GM23338 (cell line): ENCODE results near the gene MYO3B. TPM values are rescaled to one million over a fixed set of nuclear protein-coding genes. Genes with fewer than 3 reads are reported as not detected.

ENCODE experiments used
- ATAC-seq: fragments of 200-7000 bp; cut with Tn5 transposase; 3 replicates; pipeline ENCODE4 v1.9.1; 2020
- DNase-seq: peaks from one replicate; pipeline ENCODE4 v3.0.0-alpha.2; 2015; ENCODE audit warnings: low spot score
- H2AFZ ChIP-seq: fragments of 200-600 bp; sonication (generic); 2 replicates; pipeline ENCODE4 v1.8.0; 2016; ENCODE audit warnings: antibody characterized with exemption, mild to moderate bottlenecking, moderate library complexity
- H3F3A ChIP-seq: fragments of 200-600 bp; sonication (generic); replicated peaks from 2 replicates; pipeline ENCODE4 v1.8.0; 2017; ENCODE audit warnings: antibody characterized with exemption, mixed run types, low read depth
- H3K27ac ChIP-seq: fragments of 200-600 bp; sonication (generic); 2 replicates; pipeline ENCODE4 v1.6.1; 2016; ENCODE audit warnings: low read depth
- H3K27me3 ChIP-seq: fragments of 200-600 bp; sonication (generic); 2 replicates; pipeline ENCODE4 v1.8.0; 2016; ENCODE audit warnings: mild to moderate bottlenecking, mixed run types, moderate library complexity; ENCODE audit not compliant: insufficient read depth
- H3K36me3 ChIP-seq: fragments of 200-600 bp; sonication (generic); 2 replicates; pipeline ENCODE4 v1.8.0; 2016; ENCODE audit warnings: mild to moderate bottlenecking; ENCODE audit not compliant: insufficient read depth
- H3K4me1 ChIP-seq: fragments of 200-600 bp; sonication (generic); 2 replicates; pipeline ENCODE4 v1.8.0; 2016; ENCODE audit warnings: mild to moderate bottlenecking, moderate library complexity; ENCODE audit not compliant: insufficient read depth
- H3K4me2 ChIP-seq: fragments of 200-600 bp; sonication (generic); 2 replicates; pipeline ENCODE4 v1.7.1; 2017; ENCODE audit warnings: mixed run types
- H3K4me3 ChIP-seq: fragments of 200-600 bp; sonication (generic); 2 replicates; pipeline ENCODE4 v1.6.1; 2016; ENCODE audit warnings: mixed run types
- H3K79me2 ChIP-seq: fragments of 200-600 bp; sonication (generic); replicated peaks from 2 replicates; pipeline ENCODE4 v1.8.0; 2017; ENCODE audit warnings: mild to moderate bottlenecking; ENCODE audit not compliant: insufficient read depth
- H3K9me2 ChIP-seq: fragments of 200-600 bp; sonication (generic); 2 replicates; pipeline ENCODE4 v1.8.0; 2017; ENCODE audit not compliant: insufficient read depth
- H4K20me1 ChIP-seq: fragments of 200-600 bp; sonication (generic); replicated peaks from 2 replicates; pipeline ENCODE4 v1.8.0; 2017; ENCODE audit warnings: mild to moderate bottlenecking; ENCODE audit not compliant: insufficient read depth
- H3K27ac Mint-ChIP-seq: 2 replicates; pipeline ENCODE4 v1.8.0; 2020; ENCODE audit warnings: inconsistent platforms, mild to moderate bottlenecking, moderate library complexity, mixed read lengths
- H3K27me3 Mint-ChIP-seq: 3 replicates; pipeline ENCODE4 v1.8.0; 2022; ENCODE audit warnings: low read depth, mild to moderate bottlenecking, moderate library complexity, mixed read lengths, inconsistent platforms; ENCODE audit not compliant: insufficient read depth, poor library complexity
- H3K36me3 Mint-ChIP-seq: 3 replicates; pipeline ENCODE4 v1.8.0; 2021; ENCODE audit warnings: low read depth, mild to moderate bottlenecking, inconsistent platforms, moderate library complexity, mixed read lengths
- H3K4me1 Mint-ChIP-seq: 3 replicates; pipeline ENCODE4 v1.8.0; 2020; ENCODE audit warnings: mild to moderate bottlenecking, inconsistent platforms, mixed read lengths
- H3K4me3 Mint-ChIP-seq: 3 replicates; pipeline ENCODE4 v1.8.0; 2021; ENCODE audit warnings: moderate library complexity, mild to moderate bottlenecking, inconsistent platforms, mixed read lengths
- H3K9me3 Mint-ChIP-seq: 3 replicates; pipeline ENCODE4 v1.8.0; 2020; ENCODE audit warnings: moderate library complexity, mild to moderate bottlenecking, inconsistent platforms, mixed read lengths
- EZH2 ChIP-seq: fragments of 200-600 bp; sonication (generic); IDR thresholded peaks from one replicate; pipeline ENCODE4 v1.8.0; 2017; ENCODE audit warnings: antibody characterized with exemption, mild to moderate bottlenecking, low read depth; ENCODE audit not compliant: unreplicated experiment
- NANOG ChIP-seq: IDR thresholded peaks from 2 replicates; pipeline ENCODE4 v1.6.1; 2016; ENCODE audit warnings: antibody characterized with exemption, borderline replicate concordance
- POLR2AphosphoS5 ChIP-seq: IDR thresholded peaks from 2 replicates; pipeline ENCODE4 v1.6.1; 2016; ENCODE audit warnings: antibody characterized with exemption, low read depth
- STAT1 ChIP-seq: IDR thresholded peaks from one replicate; pipeline ENCODE4 v1.6.1; 2016; ENCODE audit warnings: antibody characterized with exemption; ENCODE audit not compliant: unreplicated experiment
- ZNF114 ChIP-seq: fragments of 250-450 bp; sonication (Bioruptor Pico); IDR thresholded peaks from 2 replicates; pipeline ENCODE4 v1.5.0; 2020; ENCODE audit warnings: mild to moderate bottlenecking, moderate library complexity
- ZNF331 ChIP-seq: fragments of 250-450 bp; sonication (Bioruptor Pico); IDR thresholded peaks from 2 replicates; pipeline ENCODE4 v1.5.0; 2020; ENCODE audit warnings: low read depth, mild to moderate bottlenecking, moderate library complexity
- polyA plus RNA-seq: library from polyadenylated mRNA; unstranded; fragments of >200 nt; fragmentation: Nextera tagmentation; extraction: Ambion mirVana; gene quantifications from 2 replicates; pipeline ENCODE4 v1.2.1, GENCODE V29; 2016
- total RNA-seq: library from RNA; depleted of rRNA; stranded (reverse); fragments of >200 nt; shearing (Covaris generic); gene quantifications from 2 replicates; pipeline ENCODE4 v1.2.3, GENCODE V29; 2014
- TF ChIP-seq, protein P1 (sequence below): fragments of 250-450 bp; sonication (Bioruptor Pico); IDR thresholded peaks from 2 replicates; pipeline ENCODE4 v1.5.0; 2020; ENCODE audit warnings: mild to moderate bottlenecking, moderate library complexity
- TF ChIP-seq, protein P2 (sequence below), 2 experiments: fragments of 200-600 bp in 1 of 2; sonication (generic) in 1 of 2; conservative IDR thresholded peaks; 2 replicates each; pipeline versions ENCODE4 v1.5.1 to v1.6.1; 2016 to 2017; ENCODE audit warnings: antibody characterized with exemption in 2 of 2, low read depth in 2 of 2, mild to moderate bottlenecking in 2 of 2, moderate library complexity in 1 of 2

MYO3B gene
- total and polyA plus RNA-seq, 2 experiments from 2014 or later: 0.42 TPM; not detected in 1

DNA sequence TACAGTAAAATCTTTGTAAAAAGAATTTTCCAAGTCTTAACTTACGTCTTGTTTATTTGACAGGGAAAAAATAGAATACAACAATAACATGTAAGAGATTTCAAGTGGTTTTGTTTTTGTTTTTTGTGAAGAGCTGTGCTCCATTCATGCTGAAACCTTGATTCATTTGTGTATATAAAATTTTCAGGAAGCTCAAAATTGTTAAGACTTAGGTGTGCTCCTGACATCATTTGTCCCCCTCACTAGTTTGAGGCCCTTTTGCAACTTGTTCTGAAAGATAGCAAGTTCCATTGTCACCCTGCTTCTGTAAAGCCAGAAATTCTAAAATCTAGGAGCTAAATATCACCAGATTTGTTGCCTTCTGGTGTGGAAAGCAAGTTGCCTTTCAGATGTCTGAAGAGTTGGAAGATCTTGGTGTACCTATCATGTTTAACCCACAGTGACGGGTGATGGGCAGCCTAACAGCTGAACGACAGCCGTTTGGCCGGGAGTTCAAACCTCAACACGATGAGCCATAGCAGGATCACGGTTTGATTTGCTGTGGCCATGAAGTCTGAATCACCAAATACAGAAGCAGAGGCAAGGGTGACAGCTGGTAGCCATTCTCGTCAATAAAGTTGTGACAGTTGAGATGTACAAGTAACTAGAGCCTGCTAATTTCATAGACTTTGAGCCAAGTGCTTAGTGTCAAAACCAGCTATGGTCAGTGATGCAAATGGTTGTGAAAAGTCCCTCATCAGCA lies 331.7 kb downstream of the MYO3B start (continued):
- TF ChIP-seq, protein P1, sequence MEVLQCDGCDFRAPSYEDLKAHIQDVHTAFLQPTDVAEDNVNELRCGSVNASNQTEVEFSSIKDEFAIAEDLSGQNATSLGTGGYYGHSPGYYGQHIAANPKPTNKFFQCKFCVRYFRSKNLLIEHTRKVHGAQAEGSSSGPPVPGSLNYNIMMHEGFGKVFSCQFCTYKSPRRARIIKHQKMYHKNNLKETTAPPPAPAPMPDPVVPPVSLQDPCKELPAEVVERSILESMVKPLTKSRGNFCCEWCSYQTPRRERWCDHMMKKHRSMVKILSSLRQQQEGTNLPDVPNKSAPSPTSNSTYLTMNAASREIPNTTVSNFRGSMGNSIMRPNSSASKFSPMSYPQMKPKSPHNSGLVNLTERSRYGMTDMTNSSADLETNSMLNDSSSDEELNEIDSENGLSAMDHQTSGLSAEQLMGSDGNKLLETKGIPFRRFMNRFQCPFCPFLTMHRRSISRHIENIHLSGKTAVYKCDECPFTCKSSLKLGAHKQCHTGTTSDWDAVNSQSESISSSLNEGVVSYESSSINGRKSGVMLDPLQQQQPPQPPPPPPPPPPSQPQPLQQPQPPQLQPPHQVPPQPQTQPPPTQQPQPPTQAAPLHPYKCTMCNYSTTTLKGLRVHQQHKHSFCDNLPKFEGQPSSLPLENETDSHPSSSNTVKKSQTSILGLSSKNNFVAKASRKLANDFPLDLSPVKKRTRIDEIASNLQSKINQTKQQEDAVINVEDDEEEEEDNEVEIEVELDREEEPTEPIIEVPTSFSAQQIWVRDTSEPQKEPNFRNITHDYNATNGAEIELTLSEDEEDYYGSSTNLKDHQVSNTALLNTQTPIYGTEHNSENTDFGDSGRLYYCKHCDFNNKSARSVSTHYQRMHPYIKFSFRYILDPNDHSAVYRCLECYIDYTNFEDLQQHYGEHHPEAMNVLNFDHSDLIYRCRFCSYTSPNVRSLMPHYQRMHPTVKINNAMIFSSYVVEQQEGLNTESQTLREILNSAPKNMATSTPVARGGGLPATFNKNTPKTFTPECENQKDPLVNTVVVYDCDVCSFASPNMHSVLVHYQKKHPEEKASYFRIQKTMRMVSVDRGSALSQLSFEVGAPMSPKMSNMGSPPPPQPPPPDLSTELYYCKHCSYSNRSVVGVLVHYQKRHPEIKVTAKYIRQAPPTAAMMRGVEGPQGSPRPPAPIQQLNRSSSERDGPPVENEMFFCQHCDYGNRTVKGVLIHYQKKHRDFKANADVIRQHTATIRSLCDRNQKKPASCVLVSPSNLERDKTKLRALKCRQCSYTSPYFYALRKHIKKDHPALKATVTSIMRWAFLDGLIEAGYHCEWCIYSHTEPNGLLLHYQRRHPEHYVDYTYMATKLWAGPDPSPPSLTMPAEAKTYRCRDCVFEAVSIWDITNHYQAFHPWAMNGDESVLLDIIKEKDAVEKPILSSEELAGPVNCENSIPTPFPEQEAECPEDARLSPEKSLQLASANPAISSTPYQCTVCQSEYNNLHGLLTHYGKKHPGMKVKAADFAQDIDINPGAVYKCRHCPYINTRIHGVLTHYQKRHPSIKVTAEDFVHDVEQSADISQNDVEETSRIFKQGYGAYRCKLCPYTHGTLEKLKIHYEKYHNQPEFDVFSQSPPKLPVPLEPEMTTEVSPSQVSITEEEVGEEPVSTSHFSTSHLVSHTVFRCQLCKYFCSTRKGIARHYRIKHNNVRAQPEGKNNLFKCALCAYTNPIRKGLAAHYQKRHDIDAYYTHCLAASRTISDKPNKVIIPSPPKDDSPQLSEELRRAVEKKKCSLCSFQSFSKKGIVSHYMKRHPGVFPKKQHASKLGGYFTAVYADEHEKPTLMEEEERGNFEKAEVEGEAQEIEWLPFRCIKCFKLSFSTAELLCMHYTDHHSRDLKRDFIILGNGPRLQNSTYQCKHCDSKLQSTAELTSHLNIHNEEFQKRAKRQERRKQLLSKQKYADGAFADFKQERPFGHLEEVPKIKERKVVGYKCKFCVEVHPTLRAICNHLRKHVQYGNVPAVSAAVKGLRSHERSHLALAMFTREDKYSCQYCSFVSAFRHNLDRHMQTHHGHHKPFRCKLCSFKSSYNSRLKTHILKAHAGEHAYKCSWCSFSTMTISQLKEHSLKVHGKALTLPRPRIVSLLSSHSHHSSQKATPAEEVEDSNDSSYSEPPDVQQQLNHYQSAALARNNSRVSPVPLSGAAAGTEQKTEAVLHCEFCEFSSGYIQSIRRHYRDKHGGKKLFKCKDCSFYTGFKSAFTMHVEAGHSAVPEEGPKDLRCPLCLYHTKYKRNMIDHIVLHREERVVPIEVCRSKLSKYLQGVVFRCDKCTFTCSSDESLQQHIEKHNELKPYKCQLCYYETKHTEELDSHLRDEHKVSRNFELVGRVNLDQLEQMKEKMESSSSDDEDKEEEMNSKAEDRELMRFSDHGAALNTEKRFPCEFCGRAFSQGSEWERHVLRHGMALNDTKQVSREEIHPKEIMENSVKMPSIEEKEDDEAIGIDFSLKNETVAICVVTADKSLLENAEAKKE (CRISPR knock-in tag): no peak
- TF ChIP-seq ZNF114 (CRISPR knock-in tag) (no peak), POLR2AphosphoS5 (no peak), EZH2 (no peak)

DNA sequence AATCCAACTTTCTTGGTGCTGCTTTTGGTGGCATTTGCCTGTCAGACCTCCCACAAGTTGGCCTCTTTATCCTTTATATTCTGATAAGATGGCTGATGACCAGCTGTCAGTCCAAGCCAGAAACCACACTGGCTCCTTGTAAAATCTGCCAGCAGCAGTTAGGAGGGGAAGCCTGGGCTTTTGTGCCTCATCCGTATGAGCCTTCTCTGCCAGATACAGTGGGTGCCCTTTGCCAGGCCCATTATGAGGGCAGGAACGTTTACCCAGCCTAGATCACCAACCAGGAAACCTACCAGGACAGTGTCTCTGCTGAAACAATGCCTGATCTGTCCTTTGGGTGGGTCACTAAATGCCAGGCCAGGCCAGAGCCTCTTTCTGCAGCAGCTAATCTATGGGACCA lies 334.3 kb downstream of the MYO3B start:
- H4K20me1 ChIP-seq: no peaks in the 10 kb centered on the region
- TF ChIP-seq NANOG: no peak
- TF ChIP-seq STAT1: no peak
- no peak for TF ChIP-seq POLR2AphosphoS5
- TF ChIP-seq ZNF331 (CRISPR knock-in tag): no peak
- TF ChIP-seq, protein P2, sequence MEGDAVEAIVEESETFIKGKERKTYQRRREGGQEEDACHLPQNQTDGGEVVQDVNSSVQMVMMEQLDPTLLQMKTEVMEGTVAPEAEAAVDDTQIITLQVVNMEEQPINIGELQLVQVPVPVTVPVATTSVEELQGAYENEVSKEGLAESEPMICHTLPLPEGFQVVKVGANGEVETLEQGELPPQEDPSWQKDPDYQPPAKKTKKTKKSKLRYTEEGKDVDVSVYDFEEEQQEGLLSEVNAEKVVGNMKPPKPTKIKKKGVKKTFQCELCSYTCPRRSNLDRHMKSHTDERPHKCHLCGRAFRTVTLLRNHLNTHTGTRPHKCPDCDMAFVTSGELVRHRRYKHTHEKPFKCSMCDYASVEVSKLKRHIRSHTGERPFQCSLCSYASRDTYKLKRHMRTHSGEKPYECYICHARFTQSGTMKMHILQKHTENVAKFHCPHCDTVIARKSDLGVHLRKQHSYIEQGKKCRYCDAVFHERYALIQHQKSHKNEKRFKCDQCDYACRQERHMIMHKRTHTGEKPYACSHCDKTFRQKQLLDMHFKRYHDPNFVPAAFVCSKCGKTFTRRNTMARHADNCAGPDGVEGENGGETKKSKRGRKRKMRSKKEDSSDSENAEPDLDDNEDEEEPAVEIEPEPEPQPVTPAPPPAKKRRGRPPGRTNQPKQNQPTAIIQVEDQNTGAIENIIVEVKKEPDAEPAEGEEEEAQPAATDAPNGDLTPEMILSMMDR (conservative IDR thresholded peaks at IDR 0.05; ENCODE audit: low read depth in 2 of 2): no peak

More for the DNA sequence above, 334.3 kb downstream of the MYO3B start:
- no peak overlapping the region for H3K27ac ChIP-seq
- Mint-ChIP-seq H3K4me3 (no peak overlapping the region), H3K4me1 (peaks cover 5% of the 10 kb centered on the region; the same call in 2 of the 3 replicates), H3K27ac (no peak overlapping the region), H3K36me3 (no peaks in the 10 kb centered on the region), H3K27me3 (peaks cover 3% of the 10 kb centered on the region), H3K9me3 (no peaks in the 10 kb centered on the region)
- no peak overlapping the region for H3K4me3 ChIP-seq
- H3K79me2 ChIP-seq: no peaks in the 10 kb centered on the region
- H3K36me3 ChIP-seq: no peaks in the 10 kb centered on the region
- H3K4me1 ChIP-seq: 0 out of 2 replicates have a peak, but pooled peaks cover 7% of the 10 kb centered on the region
- H3K4me2 ChIP-seq: no peak overlapping the region
- H3K27me3 ChIP-seq: no peaks in the 10 kb centered on the region
- ATAC-seq (no peak), DNase-seq (no peak)
- H2AFZ ChIP-seq: no peak overlapping the region
- H3K9me2 ChIP-seq: peaks cover 6% of the 10 kb centered on the region; the same call in 1 of the 2 replicates
- H3F3A ChIP-seq: no peaks in the 10 kb centered on the region
